ENCODE results near the gene MAP7D3.
"Not testable (repeated sequence)": the region's sequence is repeated elsewhere in the genome, so short reads cannot be mapped to it uniquely, and the experiment has no call there.

MAP7D3 gene

GRCh38 chrX:136250191-136251040, 784 bp downstream of the MAP7D3 start:
- DNase-seq (ENCODE audit: low read depth), result no peak

DNA sequence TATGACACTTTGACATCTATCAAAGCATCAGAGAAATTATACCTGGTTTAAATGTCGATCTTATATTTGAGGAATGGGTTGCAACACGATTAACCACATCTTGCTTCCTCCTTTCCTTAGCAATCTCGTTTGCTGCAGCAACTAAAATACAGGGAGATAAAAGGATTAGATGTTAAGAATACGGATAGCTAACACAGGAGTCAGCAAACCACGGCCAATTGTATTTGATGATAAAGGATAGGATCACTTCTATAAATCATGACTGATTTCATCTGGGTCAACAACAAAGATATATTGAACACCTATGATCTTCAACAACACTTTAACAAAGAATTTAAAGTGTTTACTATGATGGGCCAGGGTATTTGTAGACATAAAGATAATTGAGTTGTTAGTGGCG, 5.0 kb downstream of the MAP7D3 start:
- DNase-seq (ENCODE audit: low read depth), result no peak

GRCh38 chrX:136237849-136238248, 13.4 kb downstream of the MAP7D3 start:
- DNase-seq (ENCODE audit: low read depth), result not testable (repeated sequence)

GRCh38 chrX:136237074-136237473, 14.1 kb downstream of the MAP7D3 start:
- DNase-seq (ENCODE audit: low read depth), result no peak

- DNase-seq (ENCODE audit: low read depth), result no peak
Measured at GRCh38 chrX:136228839-136229207, 22.4 kb downstream of the MAP7D3 start.

DNA sequence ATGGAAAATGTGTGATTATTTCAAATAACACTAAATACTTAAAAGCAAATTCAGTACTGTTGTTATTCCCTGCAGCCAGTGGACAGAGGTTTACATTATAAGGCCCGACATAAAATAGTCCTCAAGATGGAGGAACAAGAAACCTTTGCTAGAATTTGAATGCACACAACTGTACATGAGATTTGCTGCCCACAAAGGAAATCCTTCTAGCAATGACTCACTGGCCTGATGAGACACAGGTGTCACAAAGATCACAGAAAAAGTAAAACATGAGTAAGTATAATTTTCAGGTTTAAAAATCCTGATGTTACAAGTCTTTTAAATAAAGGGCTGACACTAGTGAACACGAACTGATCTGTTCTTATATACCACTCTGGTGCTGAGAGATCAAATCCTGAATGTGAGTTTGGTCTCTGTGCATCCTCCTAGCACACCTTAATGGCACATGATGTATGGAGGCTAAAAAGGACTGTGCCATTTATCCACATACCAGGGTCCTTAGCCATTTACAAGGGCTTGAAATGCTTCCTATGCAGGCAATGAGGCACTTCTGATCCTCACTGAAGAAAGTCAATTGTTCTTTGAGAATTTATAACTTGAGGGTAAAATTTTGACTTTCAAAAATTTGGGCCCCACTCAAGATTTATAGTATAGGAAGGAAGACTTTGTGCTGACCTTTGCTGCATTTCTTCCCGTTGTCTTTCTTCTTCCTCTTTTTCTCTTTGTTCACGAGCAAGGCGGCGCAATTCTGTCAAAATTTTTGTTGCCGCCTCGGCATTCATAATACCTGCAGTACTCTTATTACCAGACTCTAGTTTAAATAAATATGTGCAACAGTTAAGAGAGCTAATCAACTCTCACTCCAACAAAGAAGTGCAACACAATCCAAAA, 23.0 kb downstream of the MAP7D3 start:
- no peak for DNase-seq (ENCODE audit: low read depth)

DNA sequence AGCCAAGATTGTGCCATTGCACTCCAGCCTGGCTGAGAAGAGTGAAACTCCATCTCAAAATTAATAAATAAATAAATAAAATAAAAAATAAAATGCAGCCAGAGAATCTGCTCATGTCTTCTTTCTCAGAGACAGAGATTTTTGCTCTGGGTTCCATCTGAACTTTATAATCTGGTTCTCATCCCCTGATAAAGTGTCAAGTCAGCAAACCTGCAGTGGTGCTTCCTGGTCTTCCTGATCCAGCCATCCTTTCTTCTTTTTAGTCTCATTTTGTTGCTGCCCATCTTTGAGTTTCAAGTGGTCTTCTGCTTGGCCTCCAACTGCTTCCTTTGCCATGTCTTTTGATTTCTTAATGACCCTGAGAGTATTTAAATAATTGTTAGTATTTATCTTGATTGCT, 24.1 kb downstream of the MAP7D3 start:
- no peak for DNase-seq (ENCODE audit: low read depth)

- DNase-seq (ENCODE audit: low read depth), result no peak
Measured at GRCh38 chrX:136221851-136222513, 29.2 kb downstream of the MAP7D3 start.

- DNase-seq (ENCODE audit: low read depth), result no peak
Measured at GRCh38 chrX:136220951-136221350, 30.2 kb downstream of the MAP7D3 start.

DNA sequence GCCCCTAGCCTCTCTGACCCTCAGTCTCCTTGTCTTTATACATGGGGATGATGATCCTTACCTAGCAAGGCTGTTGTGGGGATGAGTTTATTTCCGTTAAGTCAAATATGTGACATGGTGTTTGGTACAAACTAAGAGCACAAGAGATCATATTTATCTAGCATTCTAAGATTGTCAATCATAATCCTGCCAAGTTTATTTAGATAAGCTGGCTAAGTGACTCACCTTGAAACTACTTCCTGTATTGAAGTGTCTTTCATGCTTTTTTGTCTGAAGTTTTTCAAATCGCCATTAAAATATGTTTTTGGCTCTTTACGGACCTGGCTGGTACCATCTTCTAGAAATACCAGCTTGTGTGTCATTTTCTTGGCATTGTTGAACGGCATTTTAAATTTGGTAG, 30.7 kb downstream of the MAP7D3 start:
- no peak for DNase-seq (ENCODE audit: low read depth)

DNA sequence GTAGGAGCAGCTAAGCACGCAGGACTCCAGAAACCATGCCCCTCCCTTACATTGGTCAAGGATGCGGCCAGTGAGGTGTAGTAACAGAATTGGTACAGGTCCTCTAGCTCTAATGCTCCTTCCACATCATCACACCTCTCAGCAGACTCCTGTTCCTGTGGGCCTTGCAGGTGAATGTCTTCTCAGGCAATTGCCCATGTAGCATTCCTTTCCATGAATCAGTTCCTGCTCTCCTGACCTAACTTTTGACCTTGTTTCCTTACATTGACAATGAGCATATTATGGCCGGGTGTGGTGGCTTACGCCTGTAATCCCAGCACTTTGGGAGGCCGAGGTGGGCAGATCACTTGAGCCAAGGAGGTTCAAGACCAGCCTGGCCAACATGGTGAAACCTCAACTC, 31.3 kb downstream of the MAP7D3 start:
- no peak for DNase-seq (ENCODE audit: low read depth)

- no peak for DNase-seq (ENCODE audit: low read depth)
Measured at GRCh38 chrX:136215559-136215958, 35.6 kb downstream of the MAP7D3 start.

DNA sequence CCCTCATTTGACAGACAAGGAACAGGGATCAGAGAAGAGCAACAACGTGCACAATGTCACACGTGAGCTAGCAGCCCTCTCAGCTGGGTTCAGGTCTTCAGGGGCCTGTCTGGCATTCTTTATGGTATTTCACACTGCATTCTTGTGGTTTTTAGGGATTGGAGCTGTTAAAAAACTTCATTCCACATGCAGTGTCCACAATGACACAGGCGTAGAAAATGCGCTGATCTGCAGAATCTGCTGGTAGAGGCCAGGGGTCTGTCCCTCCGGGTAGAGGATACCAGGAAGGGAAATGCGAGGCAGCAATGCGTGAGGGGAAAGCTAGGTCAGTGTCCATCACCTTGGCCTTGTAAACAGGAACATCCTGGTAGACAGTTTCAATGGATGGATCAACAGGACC, 36.6 kb downstream of the MAP7D3 start:
- DNase-seq (ENCODE audit: low read depth), result peak; percentile 84

- DNase-seq (ENCODE audit: low read depth), result no peak
Measured at GRCh38 chrX:136212557-136213111, 38.6 kb downstream of the MAP7D3 start.

DNA sequence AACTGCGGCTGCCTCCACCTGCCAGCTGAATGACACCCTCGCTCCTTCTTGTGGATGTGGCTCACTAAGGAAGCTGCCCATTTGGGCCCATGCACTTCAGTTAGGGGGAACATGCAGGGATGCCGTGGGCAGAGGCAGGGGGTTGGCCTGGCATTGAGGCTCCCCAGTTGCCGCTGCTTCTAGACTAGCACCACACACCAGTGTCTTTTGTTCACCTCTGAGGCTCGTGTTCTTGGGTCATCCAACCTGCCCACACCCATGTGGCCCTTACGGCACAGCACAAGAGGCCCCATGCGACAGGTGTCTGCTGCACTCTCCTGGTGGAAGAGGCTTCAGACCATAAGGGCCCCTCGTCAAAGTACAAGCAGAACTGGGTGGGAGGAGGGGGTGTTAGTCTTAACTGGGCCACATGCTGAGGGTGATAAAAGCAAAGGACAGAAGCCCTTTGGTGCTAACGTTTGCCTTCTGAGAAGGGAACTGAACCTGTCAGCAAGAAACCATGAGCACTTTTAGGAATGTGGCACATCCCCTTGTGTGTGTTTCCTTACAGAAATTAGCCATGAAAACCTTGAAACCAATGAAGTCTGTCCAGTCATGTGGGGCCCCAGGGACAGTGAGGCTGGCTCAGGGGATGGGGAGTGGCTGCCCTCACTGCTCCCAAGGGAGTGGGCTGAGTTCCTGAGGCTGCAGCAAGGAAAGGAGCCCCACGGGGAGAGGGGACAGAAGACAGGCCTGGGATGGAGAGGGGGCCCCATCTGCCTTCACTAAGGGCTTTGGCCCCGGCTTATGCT, 39.2 kb downstream of the MAP7D3 start:
- DNase-seq (ENCODE audit: low read depth), result no peak

GRCh38 chrX:136210806-136211205, 40.4 kb downstream of the MAP7D3 start:
- DNase-seq (ENCODE audit: low read depth), result no peak

- no peak for DNase-seq (ENCODE audit: low read depth)
Measured at GRCh38 chrX:136210243-136210642, 41.0 kb downstream of the MAP7D3 start.

- DNase-seq (ENCODE audit: low read depth), result no peak
Measured at GRCh38 chrX:136209751-136210150, 41.4 kb downstream of the MAP7D3 start.

DNA sequence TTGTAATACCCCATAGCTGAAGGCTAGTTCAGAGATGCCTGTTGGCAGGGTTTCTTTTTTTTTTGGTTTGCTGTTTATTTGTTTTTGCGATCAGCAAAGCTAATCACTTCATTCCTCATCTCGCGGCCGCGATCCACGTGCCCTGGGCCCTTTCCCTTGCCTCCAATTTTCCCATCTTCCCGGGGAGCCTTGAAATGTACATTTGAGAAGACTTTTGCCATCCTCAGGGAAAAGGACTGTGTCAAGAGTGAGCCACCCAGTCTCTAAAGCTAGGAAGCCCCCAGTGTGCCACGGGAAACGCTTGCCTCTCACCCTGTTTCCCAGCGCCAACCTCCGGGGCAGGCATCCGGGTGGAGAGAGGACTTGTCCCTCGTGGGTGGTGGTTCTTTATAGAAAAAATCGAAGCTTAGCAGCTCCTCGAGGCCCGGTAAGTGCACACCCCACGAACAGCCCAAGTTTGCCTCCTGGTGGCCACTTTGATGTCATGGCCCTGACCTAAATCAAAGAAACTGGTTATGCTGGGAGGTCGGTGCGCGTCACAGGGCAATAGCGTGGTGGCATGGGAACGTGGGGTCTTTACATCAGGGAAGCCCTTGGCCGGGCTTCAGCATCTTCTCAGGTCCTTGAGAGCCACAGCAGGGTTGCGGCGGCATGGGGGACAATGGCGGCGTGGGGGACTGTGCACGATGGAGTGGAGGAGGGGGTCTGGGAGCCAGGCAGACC, 42.0 kb downstream of the MAP7D3 start:
- no peak for DNase-seq (ENCODE audit: low read depth)

DNA sequence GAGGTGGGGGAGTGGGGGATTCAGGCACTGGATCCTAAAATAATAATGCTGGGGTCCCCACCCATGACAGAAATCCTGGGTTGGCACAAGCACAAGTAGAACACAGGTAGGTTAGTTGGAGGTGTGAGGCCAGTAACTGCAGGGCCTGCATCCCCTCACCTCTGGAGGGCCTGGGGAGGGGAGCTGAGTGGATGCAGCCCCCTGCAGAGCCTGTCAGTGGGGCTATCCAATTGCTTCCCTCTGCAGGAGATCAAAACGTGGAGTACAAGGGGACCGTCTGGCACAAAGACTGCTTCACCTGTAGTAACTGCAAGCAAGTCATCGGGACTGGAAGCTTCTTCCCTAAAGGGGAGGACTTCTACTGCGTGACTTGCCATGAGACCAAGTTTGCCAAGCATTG, 43.7 kb downstream of the MAP7D3 start:
- DNase-seq (ENCODE audit: low read depth), result no peak

GRCh38 chrX:136206916-136207315, 44.3 kb downstream of the MAP7D3 start:
- DNase-seq (ENCODE audit: low read depth), result no peak

Data from HS-27A (cell line).